ENCODE measurements around the gene SNTA1. TPM values are rescaled to one million over a fixed set of nuclear protein-coding genes. Genes with fewer than 3 reads are reported as not detected.

The SNTA1 gene
- total RNA-seq = 8.9 and 9.7 TPM in 2 replicates

DNA sequence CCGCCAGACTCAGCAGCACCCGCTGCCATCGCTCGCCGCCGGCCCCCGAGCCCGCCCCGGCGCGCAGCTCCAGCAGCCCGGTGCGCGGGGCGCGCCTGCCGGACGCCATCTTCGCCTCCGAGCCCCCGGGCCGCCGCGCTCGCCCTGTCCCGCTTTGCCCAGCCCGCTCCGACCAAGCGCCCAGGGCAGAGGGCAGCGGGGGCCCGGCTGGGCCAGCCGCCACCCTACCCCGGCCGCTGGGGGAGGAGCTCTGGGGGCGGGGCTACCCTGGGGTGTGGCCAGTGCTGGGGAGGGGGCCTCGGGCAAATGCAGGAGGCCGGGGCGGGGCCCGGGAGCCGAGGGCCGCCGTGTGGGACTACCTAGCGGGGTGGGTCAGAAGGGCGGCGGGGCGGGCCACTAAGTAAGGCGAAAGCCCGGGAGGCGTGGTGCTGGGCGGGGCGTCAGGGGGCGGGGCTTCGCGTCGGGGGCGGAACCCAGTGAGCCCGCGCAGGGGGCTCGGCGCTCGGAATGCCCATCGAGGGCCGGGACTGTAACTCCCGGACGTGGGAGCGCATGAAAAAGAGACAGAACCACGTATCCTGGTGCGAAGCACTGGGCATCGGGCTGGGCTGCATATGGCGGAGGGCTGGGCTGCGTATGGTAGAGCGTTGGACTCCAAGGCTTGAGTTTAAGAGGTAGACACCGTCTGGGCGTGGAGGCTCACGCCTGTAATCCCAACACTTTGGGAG, at the start of gene SNTA1:
Gene SNTA1, minus strand, starts transcription at position 252 of the 728 bp plus-strand sequence. Its CDS starts 143 bp downstream, at position 109.

GRCh38 chr20:33490023-33490933, 46.7 kb upstream of the SNTA1 start, which contains the start of gene CBFA2T2:
CBFA2T2 (plus strand) TSS chr20:33490096; CDS start chr20:33490268, 172 bp downstream.

GRCh38 chr20:33401184-33401920, 42.2 kb downstream of the SNTA1 start, which contains the start of gene CDK5RAP1:
CDK5RAP1 (minus strand) TSS chr20:33401519; CDS start chr20:33397064, 4,455 bp downstream.

Other genes starting within 250 kb of the SNTA1 start
- not detected in 2 replicates for gene BPIFA3, start 226.4 kb downstream of the SNTA1 start, total RNA-seq
- not detected in 2 replicates for gene BPIFA1, start 207.8 kb downstream of the SNTA1 start, total RNA-seq
- gene BPIFB1, start 160.5 kb downstream of the SNTA1 start, total RNA-seq = not detected in 2 replicates
- 23.9 and 32.0 TPM in 2 replicates for gene CDK5RAP1, start 42.2 kb downstream of the SNTA1 start, total RNA-seq
- 2.6 and 3.5 TPM in 2 replicates for gene CBFA2T2, start 46.3 kb upstream of the SNTA1 start, total RNA-seq
- 0.18 TPM in 1 of 2 replicates, not detected in the other for gene C20orf144, start 218.6 kb upstream of the SNTA1 start, total RNA-seq
- 2.3 and 3.2 TPM in 2 replicates for gene ACTL10, start 223.2 kb upstream of the SNTA1 start, total RNA-seq
- 22.9 and 77.3 TPM in 2 replicates for gene NECAB3, start 230.7 kb upstream of the SNTA1 start, total RNA-seq
- 7.4 and 7.5 TPM in 2 replicates for gene E2F1, start 242.6 kb upstream of the SNTA1 start, total RNA-seq